Measurements from ENCODE around the gene EMILIN2. TPM values are rescaled to one million over a fixed set of nuclear protein-coding genes. Genes with fewer than 3 reads are reported as not detected.

Gene EMILIN2
- total RNA-seq, 1 experiment from 2014 or later = 11.7 TPM

DNA sequence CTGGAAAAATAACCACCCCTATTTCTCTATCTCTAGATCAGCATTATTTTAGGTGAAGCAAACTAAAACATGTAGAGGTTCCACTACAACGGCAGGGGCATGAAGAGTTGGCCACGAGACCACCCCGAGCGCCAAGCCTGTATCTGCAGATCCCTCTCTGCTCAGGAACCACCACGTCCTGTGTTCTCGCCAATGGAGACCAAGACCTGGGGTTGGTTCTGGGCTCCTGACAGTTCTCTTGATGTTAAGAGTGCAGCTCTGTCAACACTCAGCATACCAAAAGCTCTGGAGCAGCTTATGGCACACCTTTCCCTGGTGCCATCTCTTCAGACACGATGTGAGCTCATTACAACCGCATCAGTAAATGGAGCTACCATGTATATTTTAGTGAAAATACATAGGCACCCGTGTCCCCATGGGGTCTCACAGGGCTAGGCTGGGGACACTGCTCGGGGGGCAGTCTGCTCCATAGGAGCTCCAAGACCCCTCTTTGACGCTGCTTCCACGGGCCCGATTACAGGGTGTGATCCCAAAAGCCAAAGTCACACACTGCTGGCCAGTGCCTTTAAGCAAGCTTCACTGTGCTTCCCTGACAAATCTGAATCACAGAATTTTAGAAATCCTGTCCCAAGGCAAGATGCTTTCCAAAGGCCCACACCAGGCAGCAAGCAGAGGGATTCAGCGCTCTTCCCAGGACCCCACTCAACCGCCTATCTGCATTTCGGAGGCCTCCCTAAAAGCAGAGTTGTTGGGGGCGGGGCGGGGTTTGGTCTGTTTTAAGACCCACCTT, 72.2 kb downstream of the EMILIN2 start (continued):
- TF ChIP-seq, protein P1, sequence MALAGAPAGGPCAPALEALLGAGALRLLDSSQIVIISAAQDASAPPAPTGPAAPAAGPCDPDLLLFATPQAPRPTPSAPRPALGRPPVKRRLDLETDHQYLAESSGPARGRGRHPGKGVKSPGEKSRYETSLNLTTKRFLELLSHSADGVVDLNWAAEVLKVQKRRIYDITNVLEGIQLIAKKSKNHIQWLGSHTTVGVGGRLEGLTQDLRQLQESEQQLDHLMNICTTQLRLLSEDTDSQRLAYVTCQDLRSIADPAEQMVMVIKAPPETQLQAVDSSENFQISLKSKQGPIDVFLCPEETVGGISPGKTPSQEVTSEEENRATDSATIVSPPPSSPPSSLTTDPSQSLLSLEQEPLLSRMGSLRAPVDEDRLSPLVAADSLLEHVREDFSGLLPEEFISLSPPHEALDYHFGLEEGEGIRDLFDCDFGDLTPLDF (CRISPR knock-in tag; IDR thresholded peaks at IDR 0.05) = no peak
- TF ChIP-seq RORB (CRISPR knock-in tag; IDR thresholded peaks at IDR 0.05) = no peak

GRCh38 chr18:2919600-2919999, 72.8 kb downstream of the EMILIN2 start:
- ATAC-seq = no peak
- no peaks in the 10 kb centered on the region for H3K27me3 Mint-ChIP-seq (ENCODE audit: low read depth)
- ChIA-PET CTCF (interaction anchor here (0.6 kb wide), 1 partner anchor 263 kb away, joined by 3 read pairs; no protein-coding TSS in a partner anchor), POLR2A (no interaction called here)
- H3K27ac Mint-ChIP-seq = no peak overlapping the region
- H3K36me3 Mint-ChIP-seq = peaks cover 56% of the 10 kb centered on the region
- no peak for DNase-seq (ENCODE audit: low spot score)
- peaks cover 48% of the 10 kb centered on the region for H3K4me1 Mint-ChIP-seq
- H3K4me3 Mint-ChIP-seq = no peak overlapping the region
- no peaks in the 10 kb centered on the region for H3K9me3 Mint-ChIP-seq
- TF ChIP-seq SMAD4 (CRISPR knock-in tag; IDR thresholded peaks at IDR 0.05) (no peak), SMAD3 (CRISPR knock-in tag; IDR thresholded peaks at IDR 0.05; ENCODE audit: borderline replicate concordance) (no peak), ZNF425 (CRISPR knock-in tag; conservative IDR thresholded peaks at IDR 0.05) (no peak), JUN (CRISPR knock-in tag; IDR thresholded peaks at IDR 0.05) (no peak), PRRX2 (CRISPR knock-in tag; IDR thresholded peaks at IDR 0.05) (no peak), TP53 (CRISPR knock-in tag; IDR thresholded peaks at IDR 0.05) (no peak), ZNF423 (CRISPR knock-in tag; IDR thresholded peaks at IDR 0.05) (no peak), NR3C1 (CRISPR knock-in tag; conservative IDR thresholded peaks at IDR 0.05; ENCODE audit: low read depth) (no peak), JAZF1 (CRISPR knock-in tag; IDR thresholded peaks at IDR 0.05) (no peak), ARID4B (CRISPR knock-in tag; IDR thresholded peaks at IDR 0.05; ENCODE audit: borderline replicate concordance) (no peak)
- TF ChIP-seq, protein P2, sequence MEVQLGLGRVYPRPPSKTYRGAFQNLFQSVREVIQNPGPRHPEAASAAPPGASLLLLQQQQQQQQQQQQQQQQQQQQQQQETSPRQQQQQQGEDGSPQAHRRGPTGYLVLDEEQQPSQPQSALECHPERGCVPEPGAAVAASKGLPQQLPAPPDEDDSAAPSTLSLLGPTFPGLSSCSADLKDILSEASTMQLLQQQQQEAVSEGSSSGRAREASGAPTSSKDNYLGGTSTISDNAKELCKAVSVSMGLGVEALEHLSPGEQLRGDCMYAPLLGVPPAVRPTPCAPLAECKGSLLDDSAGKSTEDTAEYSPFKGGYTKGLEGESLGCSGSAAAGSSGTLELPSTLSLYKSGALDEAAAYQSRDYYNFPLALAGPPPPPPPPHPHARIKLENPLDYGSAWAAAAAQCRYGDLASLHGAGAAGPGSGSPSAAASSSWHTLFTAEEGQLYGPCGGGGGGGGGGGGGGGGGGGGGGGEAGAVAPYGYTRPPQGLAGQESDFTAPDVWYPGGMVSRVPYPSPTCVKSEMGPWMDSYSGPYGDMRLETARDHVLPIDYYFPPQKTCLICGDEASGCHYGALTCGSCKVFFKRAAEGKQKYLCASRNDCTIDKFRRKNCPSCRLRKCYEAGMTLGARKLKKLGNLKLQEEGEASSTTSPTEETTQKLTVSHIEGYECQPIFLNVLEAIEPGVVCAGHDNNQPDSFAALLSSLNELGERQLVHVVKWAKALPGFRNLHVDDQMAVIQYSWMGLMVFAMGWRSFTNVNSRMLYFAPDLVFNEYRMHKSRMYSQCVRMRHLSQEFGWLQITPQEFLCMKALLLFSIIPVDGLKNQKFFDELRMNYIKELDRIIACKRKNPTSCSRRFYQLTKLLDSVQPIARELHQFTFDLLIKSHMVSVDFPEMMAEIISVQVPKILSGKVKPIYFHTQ (CRISPR knock-in tag; IDR thresholded peaks at IDR 0.05) = no peak
- TF ChIP-seq, protein P3, sequence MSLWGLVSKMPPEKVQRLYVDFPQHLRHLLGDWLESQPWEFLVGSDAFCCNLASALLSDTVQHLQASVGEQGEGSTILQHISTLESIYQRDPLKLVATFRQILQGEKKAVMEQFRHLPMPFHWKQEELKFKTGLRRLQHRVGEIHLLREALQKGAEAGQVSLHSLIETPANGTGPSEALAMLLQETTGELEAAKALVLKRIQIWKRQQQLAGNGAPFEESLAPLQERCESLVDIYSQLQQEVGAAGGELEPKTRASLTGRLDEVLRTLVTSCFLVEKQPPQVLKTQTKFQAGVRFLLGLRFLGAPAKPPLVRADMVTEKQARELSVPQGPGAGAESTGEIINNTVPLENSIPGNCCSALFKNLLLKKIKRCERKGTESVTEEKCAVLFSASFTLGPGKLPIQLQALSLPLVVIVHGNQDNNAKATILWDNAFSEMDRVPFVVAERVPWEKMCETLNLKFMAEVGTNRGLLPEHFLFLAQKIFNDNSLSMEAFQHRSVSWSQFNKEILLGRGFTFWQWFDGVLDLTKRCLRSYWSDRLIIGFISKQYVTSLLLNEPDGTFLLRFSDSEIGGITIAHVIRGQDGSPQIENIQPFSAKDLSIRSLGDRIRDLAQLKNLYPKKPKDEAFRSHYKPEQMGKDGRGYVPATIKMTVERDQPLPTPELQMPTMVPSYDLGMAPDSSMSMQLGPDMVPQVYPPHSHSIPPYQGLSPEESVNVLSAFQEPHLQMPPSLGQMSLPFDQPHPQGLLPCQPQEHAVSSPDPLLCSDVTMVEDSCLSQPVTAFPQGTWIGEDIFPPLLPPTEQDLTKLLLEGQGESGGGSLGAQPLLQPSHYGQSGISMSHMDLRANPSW (CRISPR knock-in tag; conservative IDR thresholded peaks at IDR 0.05; ENCODE audit: low read depth) = no peak
- TF ChIP-seq, protein P4, sequence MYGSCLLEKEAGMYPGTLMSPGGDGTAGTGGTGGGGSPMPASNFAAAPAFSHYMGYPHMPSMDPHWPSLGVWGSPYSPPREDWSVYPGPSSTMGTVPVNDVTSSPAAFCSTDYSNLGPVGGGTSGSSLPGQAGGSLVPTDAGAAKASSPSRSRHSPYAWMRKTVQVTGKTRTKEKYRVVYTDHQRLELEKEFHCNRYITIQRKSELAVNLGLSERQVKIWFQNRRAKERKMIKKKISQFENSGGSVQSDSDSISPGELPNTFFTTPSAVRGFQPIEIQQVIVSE (CRISPR knock-in tag; IDR thresholded peaks at IDR 0.05; ENCODE audit: borderline replicate concordance) = no peak
- TF ChIP-seq, protein P5, sequence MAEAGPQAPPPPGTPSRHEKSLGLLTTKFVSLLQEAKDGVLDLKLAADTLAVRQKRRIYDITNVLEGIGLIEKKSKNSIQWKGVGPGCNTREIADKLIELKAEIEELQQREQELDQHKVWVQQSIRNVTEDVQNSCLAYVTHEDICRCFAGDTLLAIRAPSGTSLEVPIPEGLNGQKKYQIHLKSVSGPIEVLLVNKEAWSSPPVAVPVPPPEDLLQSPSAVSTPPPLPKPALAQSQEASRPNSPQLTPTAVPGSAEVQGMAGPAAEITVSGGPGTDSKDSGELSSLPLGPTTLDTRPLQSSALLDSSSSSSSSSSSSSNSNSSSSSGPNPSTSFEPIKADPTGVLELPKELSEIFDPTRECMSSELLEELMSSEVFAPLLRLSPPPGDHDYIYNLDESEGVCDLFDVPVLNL (CRISPR knock-in tag; IDR thresholded peaks at IDR 0.05; ENCODE audit: borderline replicate concordance, low read depth) = no peak
- TF ChIP-seq, protein P6, sequence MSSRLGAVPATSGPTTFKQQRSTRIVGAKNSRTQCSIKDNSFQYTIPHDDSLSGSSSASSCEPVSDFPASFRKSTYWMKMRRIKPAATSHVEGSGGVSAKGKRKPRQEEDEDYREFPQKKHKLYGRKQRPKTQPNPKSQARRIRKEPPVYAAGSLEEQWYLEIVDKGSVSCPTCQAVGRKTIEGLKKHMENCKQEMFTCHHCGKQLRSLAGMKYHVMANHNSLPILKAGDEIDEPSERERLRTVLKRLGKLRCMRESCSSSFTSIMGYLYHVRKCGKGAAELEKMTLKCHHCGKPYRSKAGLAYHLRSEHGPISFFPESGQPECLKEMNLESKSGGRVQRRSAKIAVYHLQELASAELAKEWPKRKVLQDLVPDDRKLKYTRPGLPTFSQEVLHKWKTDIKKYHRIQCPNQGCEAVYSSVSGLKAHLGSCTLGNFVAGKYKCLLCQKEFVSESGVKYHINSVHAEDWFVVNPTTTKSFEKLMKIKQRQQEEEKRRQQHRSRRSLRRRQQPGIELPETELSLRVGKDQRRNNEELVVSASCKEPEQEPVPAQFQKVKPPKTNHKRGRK (CRISPR knock-in tag; IDR thresholded peaks at IDR 0.05; ENCODE audit: borderline replicate concordance) = no peak

Data from WTC11 (cell line).